Endometrium (tissue), 2 donors: ENCODE measurements around the gene METTL22.

Source experiments
- FAIRE-seq: peaks from 2 replicates; lab custom pipeline; 2012; peaks lifted over from hg19 to GRCh38; lab: Jason Lieb, UNC
- donor health status: control.
- donor health status: control.

The METTL22 gene

DNA sequence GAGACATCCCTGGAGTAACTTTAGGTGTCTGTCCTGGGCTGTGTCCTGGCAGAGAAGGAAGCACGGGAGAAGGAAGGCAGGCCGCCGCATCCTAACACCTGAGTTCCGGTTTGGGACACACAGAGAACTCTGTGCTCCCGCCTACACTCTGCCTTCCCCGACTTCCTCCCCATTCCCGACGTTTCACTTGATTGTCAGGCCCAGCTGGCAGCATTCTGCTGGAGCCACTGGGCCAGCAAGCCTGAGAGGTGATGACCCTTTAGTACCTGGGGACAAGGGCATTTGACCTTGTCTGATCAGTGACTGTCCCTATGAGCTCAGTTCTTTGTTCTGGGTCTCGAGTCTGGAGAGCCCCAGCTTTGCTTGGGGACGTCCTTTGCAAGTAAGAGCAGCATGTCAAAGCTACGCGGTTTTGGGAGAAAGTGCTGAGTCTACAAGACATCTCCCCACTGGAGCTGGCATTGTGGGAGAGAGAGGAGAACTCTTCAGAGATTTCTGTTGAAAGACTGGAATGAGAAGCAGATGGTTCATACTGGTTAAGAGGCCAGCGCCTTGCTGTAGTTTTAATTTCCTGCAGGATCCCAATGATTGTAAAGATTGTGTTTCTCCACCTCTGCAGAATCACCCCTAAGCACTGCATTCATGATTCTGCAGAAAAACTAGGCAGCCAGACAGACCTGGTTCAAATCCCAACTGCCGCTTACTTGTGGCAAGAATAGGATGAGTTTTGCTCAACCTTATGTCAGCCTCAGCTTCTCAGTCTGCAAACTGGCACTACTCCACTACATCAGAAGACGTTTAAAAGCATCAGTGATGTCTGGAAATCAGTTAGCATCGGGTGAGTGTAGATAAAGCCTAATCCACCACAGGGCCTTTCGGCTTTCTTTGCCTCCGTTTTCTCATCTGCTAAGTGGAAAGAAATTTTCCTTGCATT lies 73.6 kb downstream of the METTL22 start:
- FAIRE-seq: no peak

DNA sequence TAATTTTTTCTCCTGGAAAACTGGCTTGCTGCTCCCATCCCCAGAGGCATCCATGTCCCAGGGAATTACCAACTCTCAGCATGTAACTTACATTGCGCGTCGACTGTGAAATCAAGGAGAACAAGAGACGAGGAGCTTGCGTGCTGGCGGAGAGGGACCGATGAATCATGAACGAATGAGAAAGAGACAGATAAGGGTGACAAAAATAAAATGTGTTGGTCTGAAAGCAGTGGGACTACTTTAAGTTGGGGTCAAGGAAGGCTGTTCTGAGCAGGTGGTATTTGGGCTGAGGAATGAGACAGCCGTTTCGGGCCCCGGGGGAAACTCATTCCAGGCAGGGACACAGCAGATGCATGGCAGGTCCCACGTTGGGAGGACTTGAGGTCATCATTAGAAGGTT lies 75.4 kb downstream of the METTL22 start:
- no peak for FAIRE-seq

DNA sequence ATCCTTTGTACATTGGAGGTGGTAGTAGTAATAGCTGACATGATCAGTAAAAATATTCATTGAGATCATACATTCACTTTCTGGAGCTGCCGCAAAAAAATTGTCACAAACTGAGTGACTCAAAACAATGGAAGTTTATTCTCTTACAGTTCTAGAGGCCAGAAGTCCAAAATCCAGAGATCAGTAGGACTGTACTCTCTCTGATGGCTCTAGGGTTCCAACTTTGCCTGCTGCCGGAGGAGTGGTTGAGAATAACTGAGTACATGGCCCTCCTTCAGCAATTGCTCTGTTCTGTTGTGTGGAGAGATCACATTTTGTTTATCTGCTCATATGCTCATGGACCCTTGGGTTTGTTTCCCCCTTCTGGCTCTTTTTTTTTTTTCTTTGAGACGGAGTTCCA lies 76.5 kb downstream of the METTL22 start:
- FAIRE-seq: no peak
